HepG2 (cell line): ENCODE measurements around the gene WWP2. TPM values are rescaled to one million over a fixed set of nuclear protein-coding genes. Genes with fewer than 3 reads are reported as not detected.

Experiments
- ATAC-seq: fragments of 200-7000 bp; cut with Tn5 transposase; 3 replicates; pipeline ENCODE4 v1.9.1; 2020; ENCODE audit warnings: mild to moderate bottlenecking, moderate library complexity
- Bru-seq: library from RNA; stranded (reverse); fragments of 400-500 nt; gene quantifications from one replicate; lab custom pipeline; 2021; lab: Mats Ljungman, UMichigan
- BruChase-seq, 2 experiments: library from RNA; stranded (reverse); fragments of 400-500 nt; gene quantifications; one replicate each; lab custom pipeline; 2021; lab: Mats Ljungman, UMichigan
- BruUV-seq: library from RNA; stranded (reverse); fragments of 400-500 nt; replicated peaks from 2 replicates; lab custom pipeline; 2021; lab: Mats Ljungman, UMichigan
- CTCF ChIA-PET: fragments of 300-600 bp; formaldehyde crosslinking; extraction: SDS; loops from one replicate; lab custom pipeline; 2021; ENCODE audit warnings: low total read pairs, inconsistent platforms, low intra/inter-chr PET ratio; lab: Yijun Ruan, JAX
- POLR2A ChIA-PET: fragments of 350-600 bp; sonication (Branson Sonifier 250); formaldehyde crosslinking; loops from one replicate; lab custom pipeline; 2020; ENCODE audit warnings: antibody characterized with exemption, inconsistent platforms; lab: Yijun Ruan, JAX
- DNase-seq: peaks from one replicate; pipeline ENCODE4 v3.0.0-alpha.2; 2015; ENCODE audit warnings: low spot score
- FAIRE-seq: peaks from 3 replicates; lab custom pipeline; 2011; peaks lifted over from hg19 to GRCh38; lab: Jason Lieb, UNC
- H2AFZ ChIP-seq: one replicate; pipeline ENCODE4 v1.6.1; 2011; ENCODE audit warnings: low read length, inconsistent platforms
- H3K27ac ChIP-seq: fragments of 300-600 bp; 3 replicates; pipeline ENCODE4 v1.8.0; 2011; ENCODE audit warnings: mixed run types, mild to moderate bottlenecking, mixed read lengths, low read length, inconsistent platforms; ENCODE audit not compliant: insufficient read depth; ENCODE audit errors: extremely low read length
- H3K27me3 ChIP-seq, 2 experiments: fragments of 200-600 bp in 1 of 2; 2 replicates in 1 of 2; 3 replicates in 1 of 2; pipeline versions ENCODE4 v1.6.0 to v1.8.0; 2011; ENCODE audit warnings: low read length in 2 of 2, mild to moderate bottlenecking in 2 of 2, moderate library complexity in 2 of 2, inconsistent platforms in 1 of 2; ENCODE audit not compliant: insufficient read depth in 2 of 2, control insufficient read depth in 1 of 2
- H3K36me3 ChIP-seq, 2 experiments: fragments of 200-600 bp in 1 of 2; replicated peaks in 1 of 2; 2 replicates in 1 of 2; 3 replicates in 1 of 2; pipeline versions ENCODE4 v1.5.1 to v1.8.0; 2011; ENCODE audit warnings: low read length in 2 of 2, inconsistent platforms in 1 of 2; ENCODE audit not compliant: insufficient read depth in 2 of 2, control insufficient read depth in 1 of 2
- H3K4me1 ChIP-seq: 2 replicates; pipeline ENCODE4 v1.5.1; 2012; ENCODE audit warnings: low read length, inconsistent platforms; ENCODE audit not compliant: insufficient read depth
- H3K4me2 ChIP-seq: 2 replicates; pipeline ENCODE4 v1.6.0; 2011; ENCODE audit warnings: low read depth, low read length, inconsistent platforms
- H3K4me3 ChIP-seq, 3 experiments: fragments of 200-600 bp in 1 of 3; sonication (generic), shearing (Covaris generic) in 1 of 3; replicated peaks in 1 of 3; 2 replicates each; pipeline ENCODE4 v1.5.1; 2011 to 2016; ENCODE audit warnings: low read length in 3 of 3, inconsistent platforms in 2 of 3, low read depth in 2 of 3, mild to moderate bottlenecking in 2 of 3, control low read depth in 1 of 3, mixed read lengths in 1 of 3; ENCODE audit not compliant: insufficient read depth in 1 of 3
- H3K79me2 ChIP-seq: one replicate; pipeline ENCODE4 v1.6.1; 2011; ENCODE audit warnings: low read length, inconsistent platforms; ENCODE audit not compliant: insufficient read depth
- H3K9ac ChIP-seq: 2 replicates; pipeline ENCODE4 v1.6.0; 2011; ENCODE audit warnings: mild to moderate bottlenecking, low read depth, low read length, inconsistent platforms; ENCODE audit not compliant: insufficient read depth
- H3K9me3 ChIP-seq: 2 replicates; pipeline ENCODE4 v1.5.1; 2012; ENCODE audit warnings: mild to moderate bottlenecking, low read length
- H4K20me1 ChIP-seq: 2 replicates; pipeline ENCODE4 v1.6.0; 2011; ENCODE audit warnings: inconsistent platforms, mild to moderate bottlenecking, low read length, moderate library complexity; ENCODE audit not compliant: insufficient read depth
- CAMTA2 ChIP-seq: sonication (generic); formaldehyde crosslinking; IDR thresholded peaks from 2 replicates; pipeline ENCODE4 v1.4.0; 2020; ENCODE audit warnings: mild to moderate bottlenecking, missing genetic modification reagents, borderline replicate concordance
- EED ChIP-seq: sonication (generic); formaldehyde crosslinking; IDR thresholded peaks from 2 replicates; pipeline ENCODE4 v1.5.0; 2020; ENCODE audit warnings: mild to moderate bottlenecking, missing genetic modification reagents
- GLI4 ChIP-seq: sonication (generic); formaldehyde crosslinking; IDR thresholded peaks from 2 replicates; pipeline ENCODE4 v1.5.1; 2020; ENCODE audit warnings: missing genetic modification reagents, mild to moderate bottlenecking, moderate library complexity, borderline replicate concordance
- IKZF4 ChIP-seq: sonication (generic); formaldehyde crosslinking; IDR thresholded peaks from 2 replicates; pipeline ENCODE4 v1.5.1; 2020; ENCODE audit warnings: borderline replicate concordance, mild to moderate bottlenecking, low read depth, missing genetic modification reagents; ENCODE audit errors: not compliant biosample characterization
- NBN ChIP-seq: fragments of 450-650 bp; conservative IDR thresholded peaks from 2 replicates; pipeline ENCODE4 v1.6.1; 2017
- SOX6 ChIP-seq, 2 experiments: fragments of 450-650 bp in 1 of 2; sonication (generic) in 1 of 2; formaldehyde crosslinking in 1 of 2; IDR thresholded peaks; 2 replicates each; pipeline versions ENCODE4 v1.4.0 to v1.6.1; 2017 to 2020; ENCODE audit warnings: antibody characterized with exemption in 1 of 2, mild to moderate bottlenecking in 1 of 2, missing genetic modification reagents in 1 of 2
- TCF12 ChIP-seq, 2 experiments: fragments of 450-650 bp in 1 of 2; sonication (generic) in 1 of 2; formaldehyde crosslinking in 1 of 2; IDR thresholded peaks; 2 replicates each; pipeline versions ENCODE4 v1.6.1 to v1.8.0; 2017 to 2022; ENCODE audit warnings: antibody characterized with exemption in 1 of 2, mild to moderate bottlenecking in 1 of 2, missing genetic modification reagents in 1 of 2, moderate library complexity in 1 of 2
- ZNF143 ChIP-seq: sonication (generic); formaldehyde crosslinking; IDR thresholded peaks from 2 replicates; pipeline ENCODE4 v1.4.0; 2020; ENCODE audit warnings: missing genetic modification reagents
- ZNF17 ChIP-seq: sonication (generic); formaldehyde crosslinking; IDR thresholded peaks from 2 replicates; pipeline ENCODE4 v1.5.0; 2020; ENCODE audit warnings: mild to moderate bottlenecking, missing genetic modification reagents
- WGBS: methylation state at CpG from one replicate; pipeline ENCODE4 v1.1.6; 2017; ENCODE audit warnings: low lambda C conversion rate; 5-methylcytosine and 5-hydroxymethylcytosine counted together
- in situ Hi-C: cut with HindIII; loops from 2 replicates; pipeline ENCODE4 v1.10.0; 2017; ENCODE audit warnings: low pct_unique_long_range_greater_than_20kb; ENCODE audit not compliant: extremely low pct_ligation_motif_present
- intact Hi-C: fragments of 100-400 bp; cut with micrococcal nuclease; formaldehyde crosslinking; loops from one replicate; pipeline ENCODE4 v1.10.0; 2022; ENCODE audit not compliant: unreplicated experiment
- long read RNA-seq, 2 experiments: library from RNA in 1 of 2; library from polyadenylated mRNA in 1 of 2; stranded (forward) in 1 of 2; unstranded in 1 of 2; transcript quantifications; one replicate each; pipeline ENCODE4 v2.0.0, GENCODE V29; 2019 to 2022
- polyA minus RNA-seq, 3 experiments: library from RNA; depleted of rRNA, polyadenylated mRNA; stranded (reverse); fragments of >200 nt; gene quantifications; 2 replicates each; pipeline ENCODE4 v1.2.3, GENCODE V29; 2011; ENCODE audit warnings: low replicate concordance in 1 of 3
- polyA plus RNA-seq, 8 experiments: library from polyadenylated mRNA; depleted of rRNA in 3 of 8; stranded (reverse) in 7 of 8; unstranded in 1 of 8; fragments of >200 nt; fragmentation: Illumina TruSeq in 4 of 8; extraction: Trizol in 4 of 8; gene quantifications; 2 replicates each; pipeline versions ENCODE4 v1.2.1 to v1.2.3, GENCODE V29; 2011 to 2016; ENCODE audit warnings: low read depth in 4 of 8, missing spikeins in 1 of 8, mixed read lengths in 1 of 8; ENCODE audit not compliant: insufficient read depth in 1 of 8
- total RNA-seq, 5 experiments: library from RNA; depleted of rRNA; stranded (reverse); fragments of >200 nt; fragmentation: Illumina TruSeq; extraction: Trizol; gene quantifications; 2 replicates each; pipeline ENCODE4 v1.2.3, GENCODE V29; 2016; ENCODE audit warnings: low read depth in 1 of 5
- TF ChIP-seq, protein P1 (sequence below): sonication (generic); formaldehyde crosslinking; IDR thresholded peaks from 2 replicates; pipeline ENCODE4 v1.4.0; 2020; ENCODE audit warnings: missing genetic modification reagents
- TF ChIP-seq, protein P2 (sequence below): sonication (generic); formaldehyde crosslinking; IDR thresholded peaks from 2 replicates; pipeline ENCODE4 v1.8.1; 2022; ENCODE audit warnings: low read depth, mild to moderate bottlenecking, missing genetic modification reagents

The WWP2 gene
- 28.2 and 31.9 TPM in 2 replicates for total RNA-seq (2016; rRNA removed; fragmentation: Illumina TruSeq; extraction: Trizol)
- total RNA-seq (2016; cell fraction: cytosol; rRNA removed; fragmentation: Illumina TruSeq; extraction: Trizol; ENCODE audit: low read depth): 18.6 and 20.3 TPM in 2 replicates
- total RNA-seq (2016; cell fraction: insoluble cytoplasmic fraction; rRNA removed; fragmentation: Illumina TruSeq; extraction: Trizol): 25.4 and 28.2 TPM in 2 replicates
- total RNA-seq (2016; cell fraction: membrane; rRNA removed; fragmentation: Illumina TruSeq; extraction: Trizol): 17.7 and 18.1 TPM in 2 replicates
- total RNA-seq (2016; cell fraction: nucleus; rRNA removed; fragmentation: Illumina TruSeq; extraction: Trizol): 36.0 and 41.1 TPM in 2 replicates
- 11.4 and 13.6 TPM in 2 replicates for polyA plus RNA-seq (2011; rRNA removed)
- polyA plus RNA-seq (2011; cell fraction: cytosol; rRNA removed): 7.5 and 8.1 TPM in 2 replicates
- polyA plus RNA-seq (2011; cell fraction: nucleus; rRNA removed): 45.3 and 46.4 TPM in 2 replicates
- 25.4 and 26.4 TPM in 2 replicates for polyA plus RNA-seq (2012)
- 3.6 and 3.7 TPM in 2 replicates for polyA plus RNA-seq (2016; cell fraction: cytosol; fragmentation: Illumina TruSeq; extraction: Trizol; ENCODE audit: low read depth)
- 23.4 and 32.9 TPM in 2 replicates for polyA plus RNA-seq (2016; cell fraction: insoluble cytoplasmic fraction; fragmentation: Illumina TruSeq; extraction: Trizol; ENCODE audit: low read depth)
- 9.8 and 10.7 TPM in 2 replicates for polyA plus RNA-seq (2016; cell fraction: membrane; fragmentation: Illumina TruSeq; extraction: Trizol; ENCODE audit: low read depth)
- 61.5 and 63.2 TPM in 2 replicates for polyA plus RNA-seq (2016; cell fraction: nucleus; fragmentation: Illumina TruSeq; extraction: Trizol; ENCODE audit: insufficient read depth, low read depth)
- polyA minus RNA-seq (2011; rRNA and poly(A)+ RNA removed; ENCODE audit: low replicate concordance): 17.8 and 29.5 TPM in 2 replicates
- polyA minus RNA-seq (2011; cell fraction: cytosol; rRNA and poly(A)+ RNA removed): 12.8 and 16.9 TPM in 2 replicates
- polyA minus RNA-seq (2011; cell fraction: nucleus; rRNA and poly(A)+ RNA removed): 37.2 and 39.9 TPM in 2 replicates
- percentile 67 among the genes with signal in this experiment for Bru-seq, nascent RNA
- percentile 69 among the genes with signal in this experiment for BruChase-seq, experiment 1, labeled RNA remaining after a 6-hour chase
- percentile 65 among the genes with signal in this experiment for BruChase-seq, experiment 2, labeled RNA remaining after a 2-hour chase
- long read RNA-seq, experiment 1, full-length matches to known transcripts: 4 of 28 reads
- long read RNA-seq, experiment 1, partial matches to known transcripts: 9 of 28 reads
- long read RNA-seq, experiment 1, other reads (novel, unspliced or antisense): 15 of 28 reads
- long read RNA-seq, experiment 2, full-length matches to known transcripts: 13 of 75 reads
- long read RNA-seq, experiment 2, partial matches to known transcripts: 47 of 75 reads
- long read RNA-seq, experiment 2, other reads (novel, unspliced or antisense): 15 of 75 reads

DNA sequence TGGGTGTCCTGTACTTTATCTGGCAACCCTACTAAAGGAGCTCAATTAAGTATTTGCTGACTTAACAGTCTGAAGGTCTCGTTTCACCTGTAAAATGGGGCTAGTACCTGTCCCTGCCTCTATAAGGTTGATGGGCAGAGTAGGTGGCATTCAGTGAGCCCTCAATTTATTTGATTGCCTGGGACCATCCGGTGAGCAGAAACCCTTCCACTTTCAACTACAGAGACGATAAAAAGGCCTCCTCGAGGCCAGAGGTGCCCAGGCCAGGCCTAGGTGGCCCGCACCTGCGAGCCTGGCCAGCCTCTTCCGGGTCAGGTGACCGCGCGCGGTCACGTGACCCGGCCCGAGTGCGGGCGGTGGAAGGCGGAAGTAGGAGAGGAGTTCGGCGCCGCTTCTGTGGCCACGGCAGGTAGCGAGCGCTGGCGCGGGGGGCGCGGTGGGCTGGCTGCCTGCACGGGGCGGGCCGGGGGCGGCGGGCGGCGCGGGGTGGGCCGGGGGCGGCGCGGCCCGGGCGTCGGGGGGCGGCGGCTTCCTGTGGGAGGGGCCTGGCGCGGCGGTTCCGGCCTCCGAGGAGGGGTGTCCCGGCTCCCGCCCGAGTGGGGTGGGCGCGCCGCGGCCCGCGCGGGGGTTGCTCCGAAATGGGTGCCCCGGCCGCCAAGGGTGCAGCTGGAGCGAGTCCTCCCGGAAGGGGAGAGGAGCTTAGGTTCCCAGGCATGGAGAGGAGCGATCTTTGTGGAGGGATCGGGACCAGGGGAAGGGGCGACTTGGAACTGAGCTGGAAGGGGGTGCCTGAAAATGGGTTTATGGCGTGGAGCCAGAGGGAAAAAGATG is at the start of gene WWP2:
Gene WWP2, plus strand, starts transcription at position 350 of the 831 bp plus-strand sequence. CDS start 24,679 bp downstream, outside the sequence.
- Histone ChIP-seq H3K9ac (peak within 1 kb of the TSS; percentile 94), H3K4me1 (peaks cover 52% of the 10 kb centered on the region), H3K4me3 (peak within 1 kb of the TSS; percentile 95 to 99 (median 95)), H2AFZ (peak within 1 kb of the TSS; percentile 94), H3K4me2 (peak within 1 kb of the TSS; percentile 90), H3K9me3 (no peaks in the 10 kb centered on the region), H3K36me3 (no peaks in the 10 kb centered on the region), H3K27ac (peak within 1 kb of the TSS; percentile 85), H4K20me1 (no peaks in the 10 kb centered on the region), H3K79me2 (peaks cover 46% of the 10 kb centered on the region), H3K27me3 (no peaks in the 10 kb centered on the region; a peak in 2 of 5 replicates)
- intact Hi-C loops (no loop called here), in situ Hi-C loops (no loop called here)
- peak; percentile 86 for ATAC-seq
- ChIA-PET POLR2A (interaction anchor here (0.6 to 2.0 kb wide), 12 partner anchors 8 to 366 kb away, joined by 3 to 15 read pairs (median 4); partner anchors contain the start of genes NOB1 and NQO1), CTCF (no interaction called here)
- peak; percentile 77 for DNase-seq
- no TSS peak for BruUV-seq
- FAIRE-seq: no peak
- WGBS: 3% methylated on average over 34 of the region's 68 CpGs
- TF ChIP-seq TCF12 (IDR thresholded peaks at IDR 0.05) (no peak), TCF12 (CRISPR knock-in tag; IDR thresholded peaks at IDR 0.05) (no peak), ZNF17 (CRISPR knock-in tag) (0 out of 2 replicates have a peak, but pooled peaks have one; percentile 67), ZNF143 (CRISPR knock-in tag) (no peak), SOX6 (IDR thresholded peaks at IDR 0.05) (no peak), SOX6 (CRISPR knock-in tag; IDR thresholded peaks at IDR 0.05) (no peak), NBN (no peak), IKZF4 (CRISPR knock-in tag) (peak; percentile 65), CAMTA2 (no peak; the same call in 1 of the 2 replicates), GLI4 (CRISPR knock-in tag) (no peak), EED (CRISPR knock-in tag) (0 out of 2 replicates have a peak, but pooled peaks have one; percentile 69)
- TF ChIP-seq, protein P1, sequence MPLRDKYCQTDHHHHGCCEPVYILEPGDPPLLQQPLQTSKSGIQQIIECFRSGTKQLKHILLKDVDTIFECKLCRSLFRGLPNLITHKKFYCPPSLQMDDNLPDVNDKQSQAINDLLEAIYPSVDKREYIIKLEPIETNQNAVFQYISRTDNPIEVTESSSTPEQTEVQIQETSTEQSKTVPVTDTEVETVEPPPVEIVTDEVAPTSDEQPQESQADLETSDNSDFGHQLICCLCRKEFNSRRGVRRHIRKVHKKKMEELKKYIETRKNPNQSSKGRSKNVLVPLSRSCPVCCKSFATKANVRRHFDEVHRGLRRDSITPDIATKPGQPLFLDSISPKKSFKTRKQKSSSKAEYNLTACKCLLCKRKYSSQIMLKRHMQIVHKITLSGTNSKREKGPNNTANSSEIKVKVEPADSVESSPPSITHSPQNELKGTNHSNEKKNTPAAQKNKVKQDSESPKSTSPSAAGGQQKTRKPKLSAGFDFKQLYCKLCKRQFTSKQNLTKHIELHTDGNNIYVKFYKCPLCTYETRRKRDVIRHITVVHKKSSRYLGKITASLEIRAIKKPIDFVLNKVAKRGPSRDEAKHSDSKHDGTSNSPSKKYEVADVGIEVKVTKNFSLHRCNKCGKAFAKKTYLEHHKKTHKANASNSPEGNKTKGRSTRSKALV (CRISPR knock-in tag): no peak
- TF ChIP-seq, protein P2, sequence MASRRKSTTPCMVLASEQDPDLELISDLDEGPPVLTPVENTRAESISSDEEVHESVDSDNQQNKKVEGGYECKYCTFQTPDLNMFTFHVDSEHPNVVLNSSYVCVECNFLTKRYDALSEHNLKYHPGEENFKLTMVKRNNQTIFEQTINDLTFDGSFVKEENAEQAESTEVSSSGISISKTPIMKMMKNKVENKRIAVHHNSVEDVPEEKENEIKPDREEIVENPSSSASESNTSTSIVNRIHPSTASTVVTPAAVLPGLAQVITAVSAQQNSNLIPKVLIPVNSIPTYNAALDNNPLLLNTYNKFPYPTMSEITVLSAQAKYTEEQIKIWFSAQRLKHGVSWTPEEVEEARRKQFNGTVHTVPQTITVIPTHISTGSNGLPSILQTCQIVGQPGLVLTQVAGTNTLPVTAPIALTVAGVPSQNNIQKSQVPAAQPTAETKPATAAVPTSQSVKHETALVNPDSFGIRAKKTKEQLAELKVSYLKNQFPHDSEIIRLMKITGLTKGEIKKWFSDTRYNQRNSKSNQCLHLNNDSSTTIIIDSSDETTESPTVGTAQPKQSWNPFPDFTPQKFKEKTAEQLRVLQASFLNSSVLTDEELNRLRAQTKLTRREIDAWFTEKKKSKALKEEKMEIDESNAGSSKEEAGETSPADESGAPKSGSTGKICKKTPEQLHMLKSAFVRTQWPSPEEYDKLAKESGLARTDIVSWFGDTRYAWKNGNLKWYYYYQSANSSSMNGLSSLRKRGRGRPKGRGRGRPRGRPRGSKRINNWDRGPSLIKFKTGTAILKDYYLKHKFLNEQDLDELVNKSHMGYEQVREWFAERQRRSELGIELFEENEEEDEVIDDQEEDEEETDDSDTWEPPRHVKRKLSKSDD (CRISPR knock-in tag): 0 out of 2 replicates have a peak, but pooled peaks have one; percentile 9
